Testis (tissue), 2 donors: ENCODE measurements around the gene KCNK7.
A peak's percentile ranks its signal among the peaks of the same experiment; 100 is the strongest.

Source experiments
- POLR2A ChIP-seq: fragments of 450-650 bp; IDR thresholded peaks from one replicate; pipeline ENCODE4 v1.6.1; 2017; ENCODE audit warnings: antibody characterized with exemption, mild to moderate bottlenecking, moderate library complexity
- TF ChIP-seq, protein P1 (sequence below), 3 experiments: fragments of 450-650 bp in 2 of 3; fragments of 200-600 bp in 1 of 3; sonication (generic) in 1 of 3; IDR thresholded peaks; one replicate each; pipeline ENCODE4 v1.5.1; 2016 to 2019; ENCODE audit warnings: antibody characterized with exemption in 3 of 3, mild to moderate bottlenecking in 2 of 3, moderate library complexity in 1 of 3

- TF ChIP-seq, protein P1, sequence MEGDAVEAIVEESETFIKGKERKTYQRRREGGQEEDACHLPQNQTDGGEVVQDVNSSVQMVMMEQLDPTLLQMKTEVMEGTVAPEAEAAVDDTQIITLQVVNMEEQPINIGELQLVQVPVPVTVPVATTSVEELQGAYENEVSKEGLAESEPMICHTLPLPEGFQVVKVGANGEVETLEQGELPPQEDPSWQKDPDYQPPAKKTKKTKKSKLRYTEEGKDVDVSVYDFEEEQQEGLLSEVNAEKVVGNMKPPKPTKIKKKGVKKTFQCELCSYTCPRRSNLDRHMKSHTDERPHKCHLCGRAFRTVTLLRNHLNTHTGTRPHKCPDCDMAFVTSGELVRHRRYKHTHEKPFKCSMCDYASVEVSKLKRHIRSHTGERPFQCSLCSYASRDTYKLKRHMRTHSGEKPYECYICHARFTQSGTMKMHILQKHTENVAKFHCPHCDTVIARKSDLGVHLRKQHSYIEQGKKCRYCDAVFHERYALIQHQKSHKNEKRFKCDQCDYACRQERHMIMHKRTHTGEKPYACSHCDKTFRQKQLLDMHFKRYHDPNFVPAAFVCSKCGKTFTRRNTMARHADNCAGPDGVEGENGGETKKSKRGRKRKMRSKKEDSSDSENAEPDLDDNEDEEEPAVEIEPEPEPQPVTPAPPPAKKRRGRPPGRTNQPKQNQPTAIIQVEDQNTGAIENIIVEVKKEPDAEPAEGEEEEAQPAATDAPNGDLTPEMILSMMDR (IDR thresholded peaks at IDR 0.05): peak in 2 of 3 experiments; percentile 45
- TF ChIP-seq POLR2A: no peak
Observed at GRCh38 chr11:65593518-65594414, 1.8 kb downstream of the KCNK7 start.
